Colonic mucosa (tissue), 4 donors: Measurements from ENCODE around the gene FOXO4. TPM values are rescaled to one million over a fixed set of nuclear protein-coding genes. Genes with fewer than 3 reads are reported as not detected.
A peak's percentile ranks its signal among the peaks of the same experiment; 100 is the strongest.
"Not testable (repeated sequence)": the region's sequence is repeated elsewhere in the genome, so short reads cannot be mapped to it uniquely, and the experiment has no call there.

Experiments used
- DNase-seq: peaks from one replicate; pipeline ENCODE4 v3.0.0-alpha.2; 2020
- H3K27ac ChIP-seq: fragments of 200-600 bp; one replicate; pipeline ENCODE4 v1.8.0; 2021
- H3K27me3 ChIP-seq: fragments of 200-600 bp; one replicate; pipeline ENCODE4 v1.8.0; 2021
- H3K36me3 ChIP-seq: fragments of 200-600 bp; one replicate; pipeline ENCODE4 v1.8.0; 2021
- H3K4me1 ChIP-seq: fragments of 200-600 bp; one replicate; pipeline ENCODE4 v1.8.0; 2021; ENCODE audit warnings: mild to moderate bottlenecking
- H3K4me3 ChIP-seq: fragments of 200-600 bp; one replicate; pipeline ENCODE4 v1.8.0; 2021
- H3K9ac ChIP-seq, 2 donors: one replicate each; pipeline ENCODE4 v1.7.0; 2013; ENCODE audit warnings: control low read depth in 2 of 2, low read depth in 2 of 2, low read length in 2 of 2
- H3K9me3 ChIP-seq: fragments of 200-600 bp; one replicate; pipeline ENCODE4 v1.8.0; 2021
- intact Hi-C: fragments of 100-400 bp; cut with DNase I; formaldehyde crosslinking; loops from one replicate; pipeline ENCODE4 v1.14.1; 2022
- total RNA-seq, 2 donors: library from RNA; stranded (reverse); fragmentation: NEBNext Ultra II Directional in 1 of 2; extraction: Animal tissue kit (Norgen Biotek cat#: 25700) in 1 of 2; gene quantifications; one replicate each; pipeline ENCODE4 v1.2.1, GENCODE V29; 2021
- TF ChIP-seq, protein P1 (sequence below): fragments of 200-600 bp; IDR thresholded peaks from one replicate; pipeline ENCODE4 v1.8.0; 2022; ENCODE audit warnings: antibody characterized with exemption, mild to moderate bottlenecking
- donor health status: healthy.
- donor health status: DM: no; HTN: no; CAD: no.
- donor health status: DM: no; HTN: no; CAD: no.

The FOXO4 gene
- total RNA-seq = 10 to 100 TPM; 23.4 to 47.4 TPM

DNA sequence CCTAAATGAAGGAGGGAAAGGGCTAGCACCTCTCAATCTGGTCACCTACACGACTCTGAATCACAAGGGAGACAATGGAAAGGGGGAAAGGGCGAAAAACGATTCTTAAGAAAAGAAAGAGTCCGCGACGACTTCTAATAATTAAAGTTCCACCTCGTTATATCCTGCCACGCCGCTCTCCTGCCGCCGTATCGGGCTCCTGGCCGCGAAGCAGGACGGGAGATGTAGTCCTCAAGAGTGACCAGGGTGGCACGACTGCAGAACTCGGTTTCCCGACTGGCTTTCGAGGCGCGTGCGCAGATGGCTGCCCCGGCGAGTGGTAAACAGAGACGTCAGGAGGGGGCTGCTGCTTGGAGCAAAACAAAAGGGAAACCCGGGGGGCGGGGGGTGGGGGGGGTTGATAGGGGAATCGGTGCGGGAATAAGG is at the start of gene FOXO4:
FOXO4 (plus strand) TSS at position 297 of the 426 bp plus-strand sequence. CDS start 678 bp downstream, outside the sequence.
- TF ChIP-seq, protein P1, sequence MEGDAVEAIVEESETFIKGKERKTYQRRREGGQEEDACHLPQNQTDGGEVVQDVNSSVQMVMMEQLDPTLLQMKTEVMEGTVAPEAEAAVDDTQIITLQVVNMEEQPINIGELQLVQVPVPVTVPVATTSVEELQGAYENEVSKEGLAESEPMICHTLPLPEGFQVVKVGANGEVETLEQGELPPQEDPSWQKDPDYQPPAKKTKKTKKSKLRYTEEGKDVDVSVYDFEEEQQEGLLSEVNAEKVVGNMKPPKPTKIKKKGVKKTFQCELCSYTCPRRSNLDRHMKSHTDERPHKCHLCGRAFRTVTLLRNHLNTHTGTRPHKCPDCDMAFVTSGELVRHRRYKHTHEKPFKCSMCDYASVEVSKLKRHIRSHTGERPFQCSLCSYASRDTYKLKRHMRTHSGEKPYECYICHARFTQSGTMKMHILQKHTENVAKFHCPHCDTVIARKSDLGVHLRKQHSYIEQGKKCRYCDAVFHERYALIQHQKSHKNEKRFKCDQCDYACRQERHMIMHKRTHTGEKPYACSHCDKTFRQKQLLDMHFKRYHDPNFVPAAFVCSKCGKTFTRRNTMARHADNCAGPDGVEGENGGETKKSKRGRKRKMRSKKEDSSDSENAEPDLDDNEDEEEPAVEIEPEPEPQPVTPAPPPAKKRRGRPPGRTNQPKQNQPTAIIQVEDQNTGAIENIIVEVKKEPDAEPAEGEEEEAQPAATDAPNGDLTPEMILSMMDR = no peak
- H3K27me3 ChIP-seq = no peaks in the 10 kb centered on the region
- peak within 1 kb of the TSS; percentile 36 for H3K27ac ChIP-seq
- H3K9me3 ChIP-seq = no peaks in the 10 kb centered on the region
- H3K4me3 ChIP-seq = peak within 1 kb of the TSS; percentile 50
- H3K4me1 ChIP-seq = no peaks in the 10 kb centered on the region
- H3K9ac ChIP-seq = peak within 1 kb of the TSS; percentile 64 to 77
- intact Hi-C loops = no loop called here
- DNase-seq = peak; percentile 93
- no peaks in the 10 kb centered on the region for H3K36me3 ChIP-seq

- H3K27ac ChIP-seq, H3K9ac ChIP-seq, H3K9me3 ChIP-seq, intact Hi-C loops, H3K36me3 ChIP-seq, H3K4me3 ChIP-seq, H3K4me1 ChIP-seq, DNase-seq, H3K27me3 ChIP-seq: not testable (repeated sequence)
These were observed 47.8 kb upstream of the FOXO4 start for GRCh38 chrX:71047891-71048290.

GRCh38 chrX:71052721-71053120 is 42.9 kb upstream of the FOXO4 start:
- Histone ChIP-seq H3K4me1 (no peaks in the 10 kb centered on the region), H3K9ac (no peak overlapping the region), H3K36me3 (no peaks in the 10 kb centered on the region), H3K27me3 (no peaks in the 10 kb centered on the region), H3K27ac (no peak overlapping the region), H3K9me3 (no peaks in the 10 kb centered on the region), H3K4me3 (no peak overlapping the region)
- intact Hi-C loops = no loop called here
- no peak for DNase-seq
- TF ChIP-seq, protein P1 = no peak

DNA sequence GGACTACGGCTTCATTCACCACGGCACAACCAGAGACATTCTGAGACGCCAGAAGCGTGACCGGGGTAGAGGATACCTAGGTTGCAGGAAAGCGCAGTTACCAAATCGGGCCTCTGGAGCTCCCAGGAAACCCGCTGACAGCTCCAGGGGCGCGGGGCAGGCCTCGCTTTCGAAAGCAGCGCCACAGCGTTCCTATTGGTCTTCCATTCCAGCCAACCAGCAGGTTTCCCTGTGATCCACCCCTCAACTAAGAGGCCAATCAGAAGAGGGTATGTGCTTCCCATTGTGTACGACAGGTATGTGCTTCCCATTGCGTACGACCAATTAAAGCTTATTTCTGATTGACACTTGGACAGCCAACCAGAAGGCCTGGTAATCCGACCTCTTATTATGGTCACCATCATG is 42.4 kb upstream of the FOXO4 start:
- H3K4me3 ChIP-seq = no peak overlapping the region
- no peak overlapping the region for H3K9ac ChIP-seq
- H3K27me3 ChIP-seq = no peaks in the 10 kb centered on the region
- intact Hi-C loops = no loop called here
- no peaks in the 10 kb centered on the region for H3K36me3 ChIP-seq
- no peaks in the 10 kb centered on the region for H3K9me3 ChIP-seq
- H3K4me1 ChIP-seq = no peaks in the 10 kb centered on the region
- TF ChIP-seq, protein P1 = no peak
- DNase-seq = peak; percentile 19
- H3K27ac ChIP-seq = no peak overlapping the region

- Histone ChIP-seq H3K36me3 (no peaks in the 10 kb centered on the region), H3K27ac (no peak overlapping the region), H3K4me1 (no peaks in the 10 kb centered on the region), H3K4me3 (no peak overlapping the region), H3K9ac (no peak overlapping the region), H3K9me3 (no peaks in the 10 kb centered on the region), H3K27me3 (no peaks in the 10 kb centered on the region)
- intact Hi-C loops = no loop called here
- no peak for DNase-seq
- TF ChIP-seq, protein P1 = no peak
These were observed 38.8 kb upstream of the FOXO4 start for GRCh38 chrX:71056867-71057266.

DNA sequence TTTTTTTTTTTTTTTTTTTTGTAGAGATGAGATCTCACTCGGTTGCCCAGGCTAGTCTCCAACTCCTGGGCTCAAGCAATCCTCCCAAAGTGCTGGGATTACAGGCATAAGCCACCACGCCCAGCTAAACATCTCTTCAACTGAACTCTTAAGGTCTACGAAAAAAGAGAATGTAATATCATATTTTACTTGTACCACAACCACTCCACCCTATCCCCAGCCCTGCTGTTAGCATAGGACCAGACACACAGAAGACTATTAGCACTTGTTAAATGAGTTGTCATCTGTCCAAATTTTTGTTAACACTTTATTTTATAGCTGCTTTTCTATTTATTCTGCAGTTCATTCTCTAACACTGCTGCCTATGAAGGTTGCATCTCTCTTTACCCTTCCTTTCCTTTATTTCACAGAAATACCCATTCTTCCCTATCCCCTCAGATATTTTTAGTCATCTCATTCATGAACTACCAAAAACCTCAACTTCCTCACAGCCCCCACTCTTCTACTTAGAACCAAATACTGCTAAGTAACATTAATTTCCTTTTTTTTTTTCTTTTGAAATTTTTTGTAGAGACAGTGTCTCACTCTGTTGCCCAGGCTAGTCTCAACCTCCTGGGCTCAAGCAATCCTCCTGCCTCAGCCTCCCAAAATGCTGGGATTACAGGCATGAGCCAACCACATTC is 37.7 kb upstream of the FOXO4 start:
- Histone ChIP-seq H3K27ac (no peak overlapping the region), H3K36me3 (no peaks in the 10 kb centered on the region)
- TF ChIP-seq, protein P1 = no peak

More for the DNA sequence above, 37.7 kb upstream of the FOXO4 start:
- Histone ChIP-seq H3K9me3 (no peaks in the 10 kb centered on the region), H3K27me3 (no peaks in the 10 kb centered on the region), H3K9ac (no peak overlapping the region), H3K4me3 (no peak overlapping the region), H3K4me1 (no peaks in the 10 kb centered on the region)
- intact Hi-C loops = no loop called here
- no peak for DNase-seq
